ENCODE data around the gene ZCCHC3. TPM values are rescaled to one million over a fixed set of nuclear protein-coding genes. Genes with fewer than 3 reads are reported as not detected.

ZCCHC3 gene
- polyA plus RNA-seq, 3 donors = 4.5 to 9.2 (median 5.6) TPM

DNA sequence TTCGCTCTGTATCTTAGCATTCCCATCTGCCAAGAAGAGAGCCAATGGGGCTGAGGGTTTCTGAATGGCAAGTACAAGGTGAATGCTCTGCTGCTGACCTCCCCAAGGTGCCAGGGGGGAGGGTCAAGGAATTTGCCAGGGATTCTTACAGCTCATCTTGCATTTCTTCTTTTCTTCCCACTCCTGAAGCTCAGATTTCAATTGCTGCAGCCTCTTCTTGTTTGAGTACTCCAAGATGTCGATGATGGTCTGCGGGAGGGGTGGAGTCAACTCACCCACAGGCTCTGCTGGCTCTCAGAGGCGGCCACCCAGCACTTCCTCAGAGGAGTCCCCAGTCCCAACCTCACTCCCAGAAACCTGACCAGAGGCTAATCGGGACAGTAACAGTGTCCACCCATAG lies 19.2 kb upstream of the ZCCHC3 start:
- no peak overlapping the region for H3K4me3 Mint-ChIP-seq
- intact Hi-C loops (cut with micrococcal nuclease) = no loop called here

DNA sequence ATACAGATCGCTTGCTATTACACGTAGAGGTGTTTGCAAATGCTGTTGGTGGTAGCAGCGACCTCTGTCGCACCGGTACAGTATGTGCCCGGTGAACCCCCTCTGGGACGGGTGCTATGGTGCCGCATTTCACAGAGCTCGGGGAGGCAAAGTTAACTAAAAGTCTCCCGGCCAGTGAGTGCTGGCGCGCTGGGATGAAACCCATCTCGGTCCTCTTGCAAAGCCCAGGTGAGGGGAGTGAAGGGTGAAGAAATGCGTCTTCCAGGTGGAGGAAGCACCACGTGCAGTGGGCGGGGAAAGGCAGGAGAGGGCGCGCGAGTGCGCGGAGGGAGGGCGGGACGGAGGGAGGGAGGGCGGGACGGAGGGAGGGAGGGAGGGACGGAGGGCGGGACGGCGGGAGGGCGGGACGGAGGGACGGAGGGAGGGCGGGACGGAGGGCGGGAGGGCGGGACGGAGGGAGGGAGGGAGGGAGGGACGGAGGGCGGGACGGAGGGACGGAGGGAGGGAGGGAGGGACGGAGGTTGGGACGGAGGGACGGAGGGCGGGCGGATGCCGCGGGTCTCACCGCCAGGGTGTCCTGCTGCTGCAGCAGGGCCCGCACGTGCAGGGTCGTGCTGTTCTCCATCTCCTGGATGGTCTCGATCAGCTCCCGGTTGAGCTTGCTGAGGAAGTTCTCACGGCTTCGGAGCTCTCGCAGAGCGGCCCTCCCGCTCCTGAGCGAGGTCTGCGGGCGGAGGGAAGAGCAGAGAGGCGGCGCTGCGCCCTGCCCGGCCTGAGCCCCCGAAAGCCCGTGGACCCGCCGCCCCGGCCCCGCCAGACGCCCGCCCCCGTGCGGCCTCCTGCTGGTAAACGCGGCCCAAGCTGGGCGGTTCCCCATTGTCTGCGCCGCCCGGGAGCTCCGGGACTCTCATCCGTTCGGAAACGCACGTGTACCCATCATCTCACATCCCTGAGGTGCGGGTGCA lies 18.5 kb upstream of the ZCCHC3 start:
- Histone ChIP-seq H3K4me1 (ENCODE audit: control insufficient read depth in 1 of 2, insufficient read depth in 2 of 2, low read length in 2 of 2) (peaks cover 0 to 6% of the 10 kb centered on the region in 2 donors), H3K4me3 (replicated peaks in 1 of 3; ENCODE audit: low read depth in 2 of 3, low read length in 3 of 3) (peak overlapping the region in 2 of 3 experiments; percentile 24 to 63), H2AFZ (ENCODE audit: insufficient read depth, low read depth, low read length, poor library complexity, severe bottlenecking) (peak overlapping the region; percentile 68), H3K79me2 (ENCODE audit: insufficient read depth, low read length) (no peaks in the 10 kb centered on the region), H3K27ac (ENCODE audit: low read depth in 1 of 2, low read length in 2 of 2) (no peak overlapping the region), H3K9ac (ENCODE audit: insufficient read depth, low read length, poor library complexity, severe bottlenecking) (no peak overlapping the region), H3K36me3 (replicated peaks in 1 of 2; ENCODE audit: control insufficient read depth in 1 of 2, insufficient read depth in 2 of 2, low read length in 2 of 2) (peaks cover 10 to 12% of the 10 kb centered on the region in 2 donors), H3K9me3 (replicated peaks in 1 of 2; ENCODE audit: control insufficient read depth in 1 of 2, insufficient read depth in 1 of 2, low read length in 2 of 2) (no peaks in the 10 kb centered on the region), H3K4me2 (replicated peaks; ENCODE audit: extremely low read depth, low read length, poor library complexity, severe bottlenecking) (peak overlapping the region; percentile 69), H3K27me3 (ENCODE audit: control insufficient read depth in 2 of 2, insufficient read depth in 2 of 2, low read length in 2 of 2) (no peaks in the 10 kb centered on the region), H4K20me1 (ENCODE audit: insufficient read depth, low read length) (no peaks in the 10 kb centered on the region)
- peak in 1 of 3 donors; percentile 46 for DNase-seq
- peaks cover 24 to 36% of the 10 kb centered on the region in 2 donors for H3K36me3 Mint-ChIP-seq
- TF ChIP-seq, protein P1, sequence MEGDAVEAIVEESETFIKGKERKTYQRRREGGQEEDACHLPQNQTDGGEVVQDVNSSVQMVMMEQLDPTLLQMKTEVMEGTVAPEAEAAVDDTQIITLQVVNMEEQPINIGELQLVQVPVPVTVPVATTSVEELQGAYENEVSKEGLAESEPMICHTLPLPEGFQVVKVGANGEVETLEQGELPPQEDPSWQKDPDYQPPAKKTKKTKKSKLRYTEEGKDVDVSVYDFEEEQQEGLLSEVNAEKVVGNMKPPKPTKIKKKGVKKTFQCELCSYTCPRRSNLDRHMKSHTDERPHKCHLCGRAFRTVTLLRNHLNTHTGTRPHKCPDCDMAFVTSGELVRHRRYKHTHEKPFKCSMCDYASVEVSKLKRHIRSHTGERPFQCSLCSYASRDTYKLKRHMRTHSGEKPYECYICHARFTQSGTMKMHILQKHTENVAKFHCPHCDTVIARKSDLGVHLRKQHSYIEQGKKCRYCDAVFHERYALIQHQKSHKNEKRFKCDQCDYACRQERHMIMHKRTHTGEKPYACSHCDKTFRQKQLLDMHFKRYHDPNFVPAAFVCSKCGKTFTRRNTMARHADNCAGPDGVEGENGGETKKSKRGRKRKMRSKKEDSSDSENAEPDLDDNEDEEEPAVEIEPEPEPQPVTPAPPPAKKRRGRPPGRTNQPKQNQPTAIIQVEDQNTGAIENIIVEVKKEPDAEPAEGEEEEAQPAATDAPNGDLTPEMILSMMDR (IDR thresholded peaks at IDR 0.05) = no peak
- intact Hi-C loops (cut with micrococcal nuclease) = no loop called here
- WGBS (ENCODE audit: insufficient coverage) = 98% methylated on average over 54 of the region's 88 CpGs
- H3K9me3 Mint-ChIP-seq = peaks cover 0 to 3% (median 2%) of the 10 kb centered on the region in 7 donors
- no peak overlapping the region for H3K27ac Mint-ChIP-seq
- no peaks in the 10 kb centered on the region for H3K4me1 Mint-ChIP-seq
- H3K4me3 Mint-ChIP-seq = peak overlapping the region in 1 of 2 donors; percentile 51
- peaks cover 0 to under 1% (median 0%) of the 10 kb centered on the region in 3 donors for H3K27me3 Mint-ChIP-seq (ENCODE audit: low read depth in 3 of 3)

More for the DNA sequence above, 19.2 kb upstream of the ZCCHC3 start:
- Mint-ChIP-seq H3K9me3 (peaks cover 0 to 3% (median 2%) of the 10 kb centered on the region in 7 donors), H3K36me3 (peaks cover 19 to 33% of the 10 kb centered on the region in 2 donors), H3K4me1 (no peaks in the 10 kb centered on the region), H3K27ac (no peak overlapping the region), H3K27me3 (ENCODE audit: low read depth in 3 of 3) (no peaks in the 10 kb centered on the region)
- H3K4me2 ChIP-seq (replicated peaks; ENCODE audit: extremely low read depth, low read length, poor library complexity, severe bottlenecking) = peak overlapping the region; percentile 54
- H3K27ac ChIP-seq (ENCODE audit: low read depth in 1 of 2, low read length in 2 of 2) = no peak overlapping the region
- TF ChIP-seq, protein P1 (IDR thresholded peaks at IDR 0.05) = no peak
- peaks cover 0 to 6% of the 10 kb centered on the region in 2 donors for H3K4me1 ChIP-seq (ENCODE audit: control insufficient read depth in 1 of 2, insufficient read depth in 2 of 2, low read length in 2 of 2)
- no peak overlapping the region for H2AFZ ChIP-seq (ENCODE audit: insufficient read depth, low read depth, low read length, poor library complexity, severe bottlenecking)
- H4K20me1 ChIP-seq (ENCODE audit: insufficient read depth, low read length) = no peaks in the 10 kb centered on the region
- WGBS (ENCODE audit: insufficient coverage) = 100% methylated on average over 1 of the region's 5 CpGs
- no peak overlapping the region for H3K9ac ChIP-seq (ENCODE audit: insufficient read depth, low read length, poor library complexity, severe bottlenecking)
- no peaks in the 10 kb centered on the region for H3K79me2 ChIP-seq (ENCODE audit: insufficient read depth, low read length)
- H3K9me3 ChIP-seq (replicated peaks in 1 of 2; ENCODE audit: control insufficient read depth in 1 of 2, insufficient read depth in 1 of 2, low read length in 2 of 2) = no peaks in the 10 kb centered on the region
- no peaks in the 10 kb centered on the region for H3K27me3 ChIP-seq (ENCODE audit: control insufficient read depth in 2 of 2, insufficient read depth in 2 of 2, low read length in 2 of 2)
- peak overlapping the region in 1 of 3 experiments; percentile 56 for H3K4me3 ChIP-seq (replicated peaks in 1 of 3; ENCODE audit: low read depth in 2 of 3, low read length in 3 of 3)
- DNase-seq = no peak
- H3K36me3 ChIP-seq (replicated peaks in 1 of 2; ENCODE audit: control insufficient read depth in 1 of 2, insufficient read depth in 2 of 2, low read length in 2 of 2) = peaks cover 10 to 12% of the 10 kb centered on the region in 2 donors
